K562 (cell line): ENCODE measurements around the gene NDRG3. TPM values are rescaled to one million over a fixed set of nuclear protein-coding genes. Genes with fewer than 3 reads are reported as not detected.

ENCODE experiments used
- ATF3 ChIP-seq, 2 experiments: fragments of 450-650 bp in 1 of 2; sonication (generic) in 1 of 2; formaldehyde crosslinking in 1 of 2; IDR thresholded peaks in 1 of 2; conservative IDR thresholded peaks in 1 of 2; 2 replicates each; pipeline versions ENCODE4 v1.6.1 to v1.8.1; 2016 to 2023; ENCODE audit warnings: mild to moderate bottlenecking in 2 of 2, moderate library complexity in 2 of 2, inconsistent platforms in 1 of 2, missing genetic modification reagents in 1 of 2
- E2F6 ChIP-seq, 2 experiments: IDR thresholded peaks; 2 replicates each; pipeline ENCODE4 v1.6.1; 2011; ENCODE audit warnings: borderline replicate concordance in 1 of 2, control low read depth in 1 of 2, low read depth in 1 of 2, low read length in 1 of 2, mild to moderate bottlenecking in 1 of 2, mixed read lengths in 1 of 2, moderate library complexity in 1 of 2; ENCODE audit not compliant: insufficient read depth in 1 of 2, insufficient read length in 1 of 2, poor library complexity in 1 of 2, severe bottlenecking in 1 of 2; ENCODE audit errors: extremely low read depth in 1 of 2
- HES1 ChIP-seq: fragments of 450-650 bp; IDR thresholded peaks from 2 replicates; pipeline ENCODE4 v1.6.1; 2016; ENCODE audit warnings: low read depth, mild to moderate bottlenecking, moderate library complexity
- POLR3G ChIP-seq: IDR thresholded peaks from 2 replicates; pipeline ENCODE4 v1.6.1; 2011; ENCODE audit not compliant: insufficient read length, insufficient replicate concordance; ENCODE audit errors: extremely low read depth
- SMARCE1 ChIP-seq: fragments of 450-650 bp; IDR thresholded peaks from 2 replicates; pipeline ENCODE4 v1.7.1; 2016; ENCODE audit warnings: mild to moderate bottlenecking
- ZBTB2 ChIP-seq: fragments of 450-650 bp; IDR thresholded peaks from 2 replicates; pipeline ENCODE4 v1.6.1; 2016; ENCODE audit warnings: antibody characterized with exemption
- ZEB2 ChIP-seq: fragments of 450-650 bp; IDR thresholded peaks from 2 replicates; pipeline ENCODE4 v1.6.1; 2016
- polyA plus RNA-seq, 8 experiments: library from polyadenylated mRNA; depleted of rRNA in 4 of 8; stranded (reverse) in 5 of 8; unstranded in 3 of 8; fragments of >200 nt; fragmentation: Nextera tagmentation in 2 of 8; fragmentation: Illumina TruSeq in 1 of 8; extraction: Ambion mirVana in 2 of 8; extraction: Trizol in 1 of 8; gene quantifications; 2 replicates each; pipeline versions ENCODE4 v1.2.1 to v1.2.3, GENCODE V29; 2011 to 2014; ENCODE audit warnings: inconsistent platforms in 1 of 8, missing spikeins in 1 of 8
- total RNA-seq, 7 experiments: library from RNA; depleted of rRNA in 6 of 7; stranded (reverse); fragments of >200 nt in 6 of 7; fragmentation: Illumina TruSeq in 2 of 7; extraction: Trizol in 2 of 7; gene quantifications; 2 replicates each; pipeline versions ENCODE4 v1.2.1 to v1.2.3, GENCODE V29; 2011 to 2021; ENCODE audit warnings: low replicate concordance in 1 of 7

The NDRG3 gene
- total and polyA plus RNA-seq, 9 of the 15 experiments (the other 6 are each of a cell fraction or from before 2014, with no cell fraction given): 14.6 to 39.4 (median 24.4) TPM

- peak; percentile 90 to 97 for TF ChIP-seq E2F6 (IDR thresholded peaks at IDR 0.05; ENCODE audit: borderline replicate concordance in 1 of 2, extremely low read depth in 1 of 2, insufficient read depth in 1 of 2, insufficient read length in 1 of 2, low read depth in 1 of 2, low read length in 1 of 2, poor library complexity in 1 of 2, severe bottlenecking in 1 of 2)
- no peak for TF ChIP-seq HES1
- TF ChIP-seq POLR3G: no peak
- TF ChIP-seq SMARCE1: no peak
- TF ChIP-seq ZEB2: no peak
- peak; percentile 43; the same call in 1 of the 2 replicates for TF ChIP-seq ATF3 (IDR thresholded peaks at IDR 0.05)
- TF ChIP-seq ATF3 (CRISPR knock-in tag; conservative IDR thresholded peaks at IDR 0.05): peak; percentile 76; the same call in 1 of the 2 replicates
- peak; percentile 99 for TF ChIP-seq ZBTB2
These were observed 27.9 kb upstream of the NDRG3 start, which contains the start of gene DSN1 (continued) for GRCh38 chr20:36773597-36774390.
